SIG-M5 treated with dmso at 0.1 percent for 504 hours (cell line): ENCODE data around the gene ENO3.
"Not testable (repeated sequence)": the region's sequence is repeated elsewhere in the genome, so short reads cannot be mapped to it uniquely, and the experiment has no call there.

Source experiments
- DNase-seq: peaks from one replicate; lab custom pipeline; 2025; ENCODE audit not compliant: unreplicated experiment; lab: John Stamatoyannopoulos, UW

ENO3 gene

DNA sequence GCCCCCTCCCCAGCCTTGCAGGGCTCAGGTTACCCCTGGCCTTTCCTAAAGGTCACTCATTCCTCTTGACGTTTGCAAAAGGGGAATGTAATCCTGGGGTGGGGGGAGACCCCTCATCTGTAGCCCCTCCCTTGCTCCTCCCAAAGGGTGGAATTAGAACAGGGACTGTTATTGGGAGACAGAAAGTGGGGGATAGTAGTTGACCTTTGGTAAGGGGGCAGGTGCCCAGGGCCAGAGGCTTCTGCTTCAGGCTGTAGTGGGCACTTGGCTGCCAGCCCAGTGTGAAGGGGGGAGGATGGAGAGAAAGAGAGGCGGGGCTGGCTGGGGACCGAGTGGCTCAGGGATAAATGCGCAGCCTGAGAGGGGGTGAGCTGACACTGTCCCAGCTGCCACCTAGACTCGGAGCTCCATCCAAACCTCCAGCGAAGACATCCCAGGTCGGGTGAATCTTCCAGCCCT lies at the start of gene ENO3:
Gene ENO3 (plus strand): TSS at position 374 of the 459 bp plus-strand sequence. CDS start 711 bp downstream, outside the sequence.
- DNase-seq = no peak

DNA sequence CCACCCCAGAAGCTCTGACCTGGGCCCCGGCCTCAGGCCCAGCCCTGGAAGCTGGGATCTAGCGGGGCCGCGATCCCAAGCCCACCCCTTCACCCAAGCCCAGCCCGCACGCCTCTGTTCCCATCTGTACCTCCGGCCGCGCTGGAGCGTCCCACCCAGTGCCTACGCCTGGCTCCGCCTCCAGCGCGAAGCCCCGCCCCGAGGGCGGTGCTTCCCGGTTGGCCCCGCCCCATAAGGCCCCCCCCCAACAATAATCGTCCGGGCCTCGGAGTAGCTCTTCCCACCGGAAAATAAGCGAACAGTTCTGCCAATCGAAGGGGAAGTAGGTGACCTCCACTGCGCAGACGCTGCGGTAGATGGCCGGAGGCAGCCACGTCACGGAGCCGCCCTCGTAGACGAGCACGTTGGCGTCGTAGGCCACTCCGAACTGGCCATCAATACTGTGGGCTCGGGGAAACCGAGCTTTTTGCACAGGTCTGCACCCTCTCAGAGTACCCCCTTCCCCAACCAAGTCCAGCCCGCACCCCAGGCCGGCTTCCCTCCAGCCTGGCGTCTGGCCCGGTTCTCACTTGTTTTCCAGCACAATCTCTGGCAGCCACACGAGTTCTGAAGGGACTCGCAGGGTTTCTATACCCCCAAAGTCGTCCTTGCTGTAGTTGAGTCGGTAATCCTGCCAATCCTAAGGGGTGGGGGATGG lies 49.1 kb upstream of the ENO3 start:
- DNase-seq = no peak

DNA sequence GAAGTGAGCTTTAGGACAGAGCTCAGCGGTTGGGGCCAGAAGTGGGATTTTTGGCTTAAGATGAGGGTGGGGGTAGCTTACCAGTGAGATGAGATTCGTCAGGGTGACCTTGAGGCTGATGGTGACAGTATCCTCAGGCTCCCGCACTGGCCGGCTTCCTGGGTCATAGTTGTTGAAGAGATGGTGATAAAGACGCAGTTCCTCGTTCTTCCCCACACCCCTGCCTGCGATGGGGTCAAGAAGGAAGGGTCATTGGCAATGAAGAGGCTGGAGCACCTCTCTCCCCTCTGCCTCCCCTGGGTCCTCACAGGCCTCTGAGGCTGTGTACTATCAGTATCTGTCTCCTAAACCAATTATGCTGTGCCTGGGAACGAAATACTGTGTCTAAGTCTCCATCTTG lies 48.4 kb upstream of the ENO3 start:
- DNase-seq = no peak

DNA sequence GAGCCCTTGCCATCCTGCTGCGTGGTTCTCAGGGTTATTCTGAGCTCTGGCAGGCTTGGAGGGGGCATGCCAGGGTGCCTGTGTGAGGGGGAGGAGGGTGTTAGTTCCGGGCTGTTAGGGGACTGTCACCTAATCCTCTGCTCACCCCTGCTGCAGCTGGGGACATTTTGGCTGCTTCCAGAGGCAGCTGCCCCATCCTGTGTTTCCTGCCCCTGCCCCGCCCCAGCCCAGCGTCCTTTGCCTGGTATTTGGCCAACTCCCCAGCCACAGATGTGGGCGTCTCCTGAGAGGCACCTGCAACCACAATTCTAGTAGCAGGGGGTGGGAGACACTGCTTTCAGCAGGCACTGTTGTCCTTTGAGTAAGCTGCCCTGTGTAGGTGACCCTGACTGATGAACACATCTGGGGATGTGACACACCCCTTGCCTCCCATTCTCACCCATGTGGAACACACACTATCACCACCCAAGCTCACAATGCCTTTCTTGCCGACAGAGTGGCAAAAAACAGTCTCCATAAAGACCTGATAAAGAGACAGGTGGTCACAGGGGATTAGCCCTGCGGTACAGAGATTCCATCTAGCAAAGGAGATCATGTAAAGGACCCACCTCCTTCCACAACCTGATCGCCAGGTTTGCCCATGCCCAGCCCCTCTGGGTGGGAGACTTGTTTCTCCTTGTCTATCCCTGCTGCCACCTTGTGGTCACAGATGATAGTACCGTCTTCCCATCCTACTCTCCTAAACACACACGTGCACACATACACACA lies 47.7 kb upstream of the ENO3 start, which contains the start of gene CHRNE:
Gene CHRNE (minus strand): TSS at position 48 of the 768 bp plus-strand sequence. CDS start 35 bp downstream, at position 13.
- DNase-seq = peak; percentile 49

DNA sequence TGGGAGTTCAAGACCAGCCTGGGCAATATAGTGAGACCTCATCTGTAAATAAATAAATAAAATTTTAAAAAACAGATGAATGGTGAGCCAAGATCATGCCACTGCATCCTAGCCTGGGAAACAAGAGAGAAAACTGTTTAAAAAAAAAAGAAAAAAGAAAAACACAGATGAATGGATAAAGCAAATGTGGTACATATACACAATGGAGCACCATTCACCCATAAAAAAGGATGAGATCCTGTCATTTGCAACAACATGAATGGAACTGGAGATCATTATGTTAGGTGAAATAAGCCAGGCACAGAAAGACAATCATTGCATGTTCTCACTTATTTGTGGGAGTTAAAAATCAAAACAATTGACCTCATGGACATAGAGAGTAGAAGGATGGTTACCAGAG lies 44.3 kb upstream of the ENO3 start:
- DNase-seq = not testable (repeated sequence)

DNA sequence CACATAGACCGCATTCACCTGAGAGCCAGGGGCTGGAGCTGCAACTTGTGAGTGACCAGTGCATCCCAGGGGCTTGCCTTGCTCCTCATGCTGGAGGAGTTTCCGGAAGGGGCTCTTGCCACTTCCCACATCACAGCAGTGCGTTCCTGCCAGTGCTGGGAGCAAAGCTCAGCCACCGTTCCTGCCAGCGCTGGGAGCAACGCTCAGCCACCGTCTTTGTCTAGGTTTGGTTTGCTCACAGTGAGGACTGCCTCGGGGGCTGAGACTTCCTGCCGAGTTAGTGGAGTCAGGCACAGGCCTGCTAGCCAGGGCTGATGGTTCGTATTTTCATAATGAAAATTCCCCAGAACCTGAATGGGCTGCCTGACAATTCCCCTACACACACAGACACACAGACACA lies 42.6 kb upstream of the ENO3 start:
- no peak for DNase-seq

DNA sequence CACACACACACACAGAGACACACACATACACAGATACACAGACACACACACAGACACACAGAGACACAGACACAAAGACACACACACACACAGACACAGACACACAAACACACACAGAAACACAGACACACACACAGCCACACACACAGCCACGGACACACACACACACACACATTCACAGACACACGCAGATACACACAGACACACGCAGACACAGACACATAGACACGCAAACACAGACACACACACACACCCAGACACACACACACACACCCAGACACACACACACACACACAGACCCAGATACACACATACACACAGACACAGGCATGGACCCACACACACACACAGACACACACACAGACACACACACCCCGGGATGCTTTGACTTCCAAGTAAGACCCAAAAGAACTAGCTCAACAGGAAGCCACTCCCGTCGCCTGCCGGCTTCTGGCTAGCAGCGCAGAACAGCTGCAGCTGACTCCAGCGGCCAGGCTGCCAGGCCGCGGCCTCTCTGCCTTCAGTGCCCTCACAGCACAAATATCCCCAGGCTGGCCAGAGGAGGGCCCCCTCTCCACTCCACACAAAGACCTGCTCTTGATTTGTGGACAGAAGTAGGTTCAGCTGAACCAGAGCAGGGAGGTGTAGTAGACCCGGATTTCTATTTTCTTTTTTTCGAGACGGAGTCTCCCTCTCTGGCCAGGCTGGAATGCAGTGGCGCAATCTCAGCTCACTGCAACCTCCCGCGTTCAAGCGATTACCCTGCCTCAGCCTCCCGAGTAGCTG lies 42.0 kb upstream of the ENO3 start:
- peak; percentile 69 for DNase-seq

DNA sequence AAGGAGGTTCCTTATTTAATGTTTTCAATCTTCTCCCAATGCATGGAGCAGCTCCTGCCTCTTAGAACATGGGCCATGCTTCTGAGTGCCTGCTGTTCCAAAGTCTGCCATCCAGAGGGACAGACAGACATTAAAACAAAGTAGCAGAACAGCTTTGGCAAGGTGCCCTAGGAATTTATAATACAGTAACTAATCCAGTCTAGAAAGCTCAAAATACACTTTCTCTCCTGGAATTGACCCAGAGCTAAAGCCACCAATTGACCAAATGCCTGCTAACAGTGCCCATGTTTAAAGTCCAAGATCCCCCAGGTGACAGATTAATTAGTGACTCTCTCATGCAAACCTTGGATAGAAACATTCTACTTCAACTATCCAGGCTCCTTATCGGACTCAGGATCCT lies 36.9 kb upstream of the ENO3 start:
- no peak for DNase-seq

DNA sequence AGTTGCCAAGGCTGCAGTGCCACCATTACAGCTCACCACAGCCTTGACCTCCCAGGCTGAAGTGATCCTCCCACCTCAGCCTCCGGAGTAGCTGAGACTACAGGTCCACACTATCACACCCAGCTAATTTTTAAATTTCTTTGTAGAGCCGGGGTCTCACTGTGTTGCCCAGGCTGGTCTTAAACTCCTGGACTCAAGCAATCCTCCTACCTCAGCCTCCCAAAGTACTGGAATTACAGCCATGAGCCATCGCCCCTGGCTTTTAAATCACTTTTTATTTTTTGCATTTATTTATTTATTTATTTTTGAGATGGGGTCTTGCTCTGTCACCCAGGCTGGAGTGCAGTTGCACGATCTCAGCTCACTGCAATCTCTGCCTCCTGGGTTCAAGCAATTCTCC lies 36.4 kb upstream of the ENO3 start:
- not testable (repeated sequence) for DNase-seq

DNA sequence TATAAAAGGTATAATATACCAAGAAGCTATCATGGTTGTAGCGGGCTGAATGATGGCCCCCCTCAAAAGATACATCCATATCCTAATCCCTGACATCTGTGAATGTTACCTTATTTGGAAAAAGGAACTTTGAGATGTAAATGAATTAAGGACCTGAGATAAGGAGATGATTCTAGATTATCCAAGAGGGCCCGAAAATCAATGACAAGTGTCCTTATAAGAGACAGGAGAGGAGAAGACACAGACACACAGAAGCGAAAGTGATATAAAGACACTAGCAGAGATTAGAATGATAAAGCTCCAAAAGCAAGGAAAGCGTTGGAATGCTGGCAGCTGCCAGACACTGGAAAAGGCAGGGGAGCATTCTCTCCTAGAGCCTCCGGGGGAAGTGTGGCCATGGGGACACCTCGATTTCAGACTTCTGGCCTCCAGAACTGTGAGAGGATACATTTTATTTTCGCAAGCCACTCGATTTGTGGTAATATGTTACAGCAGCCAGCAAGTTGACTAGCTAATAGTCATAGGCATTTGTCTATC lies 31.3 kb upstream of the ENO3 start:
- DNase-seq = no peak

DNA sequence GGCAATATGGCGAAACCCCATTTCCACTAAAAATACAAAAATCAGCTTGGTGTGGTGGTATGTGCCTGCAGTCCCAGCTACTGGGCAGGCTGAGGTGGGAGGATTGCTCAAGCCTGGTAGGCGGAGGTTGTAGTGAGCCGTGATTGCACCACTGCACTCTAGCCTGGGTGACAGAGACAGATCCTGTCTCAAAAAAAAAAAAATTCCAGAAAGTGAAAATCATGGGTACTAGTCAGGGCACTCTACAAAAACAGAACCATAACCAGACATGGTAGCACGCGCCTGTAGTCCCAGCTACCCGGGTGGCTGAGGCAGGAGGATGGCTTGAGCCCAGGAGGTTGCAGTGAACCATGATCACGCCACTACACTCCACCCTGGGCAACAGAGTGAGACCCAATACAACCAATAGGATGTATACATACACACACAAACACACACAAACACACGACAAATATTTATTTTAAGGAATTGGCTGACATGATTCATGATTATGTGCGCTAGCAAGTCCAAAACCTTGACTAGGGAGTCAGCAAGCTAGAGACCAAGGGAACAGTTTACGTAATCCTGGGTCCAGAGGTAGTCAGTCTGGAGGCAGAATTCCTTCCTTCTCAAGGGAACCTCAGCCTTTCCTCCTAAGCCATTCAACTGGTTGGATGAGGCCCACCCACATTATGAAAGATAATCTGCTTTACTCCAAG lies 30.4 kb upstream of the ENO3 start:
- peak; percentile 66 for DNase-seq

DNA sequence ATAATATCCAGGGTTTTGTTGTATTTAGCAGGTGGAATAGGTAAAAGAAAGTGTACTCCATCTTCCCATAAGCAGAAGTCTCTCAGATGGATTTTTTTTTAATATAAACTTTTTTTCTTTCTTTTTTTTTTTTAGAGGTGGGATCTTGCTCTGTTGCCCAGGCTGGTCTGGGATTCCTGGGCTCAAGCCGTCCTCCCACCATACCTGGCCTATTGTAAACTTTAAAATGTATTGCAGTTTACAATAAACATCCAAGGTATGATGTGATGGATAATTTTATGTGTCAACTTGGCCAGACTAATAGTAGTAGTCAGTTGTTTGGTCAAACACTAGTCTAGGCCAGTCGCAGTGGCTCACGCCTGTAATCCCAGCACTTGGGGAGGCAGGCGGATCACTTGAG lies 29.6 kb upstream of the ENO3 start:
- DNase-seq = no peak

DNA sequence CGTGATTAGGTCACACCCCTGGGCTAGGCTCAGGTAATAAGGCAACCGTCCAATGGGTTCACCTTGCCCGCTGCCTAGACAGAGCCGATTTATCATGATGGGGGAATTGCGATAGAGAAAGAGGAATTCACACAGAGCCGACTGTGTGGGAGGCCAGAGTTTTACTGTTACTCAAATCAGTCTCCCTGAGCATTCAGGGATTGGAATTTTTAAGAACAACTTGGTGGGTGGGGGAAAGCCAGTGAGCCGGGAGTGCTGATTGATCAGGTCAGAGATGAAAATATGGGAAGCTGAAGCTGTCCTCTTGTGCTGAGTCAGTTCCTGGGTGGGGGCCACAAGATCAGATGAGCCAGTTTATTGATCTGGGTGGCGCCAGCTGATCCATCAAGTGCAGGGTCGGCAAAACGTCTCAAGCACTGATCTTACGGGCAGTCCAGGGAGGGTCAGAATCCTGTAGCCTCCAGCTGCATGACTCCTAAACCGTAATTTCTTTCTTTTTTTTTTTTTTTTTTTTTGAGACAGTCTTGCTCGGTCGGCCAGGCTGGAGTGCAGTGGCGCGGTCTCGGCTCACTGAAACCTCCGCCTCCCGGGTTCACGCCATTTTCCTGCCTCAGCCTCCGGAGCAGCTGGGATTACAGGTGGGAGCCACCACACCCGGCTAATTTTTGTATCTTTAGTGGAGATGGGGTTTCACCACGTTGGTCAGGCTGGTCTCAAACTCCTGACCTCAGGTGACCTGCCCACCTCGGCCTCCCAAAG lies 24.2 kb upstream of the ENO3 start:
- DNase-seq = not testable (repeated sequence)

DNA sequence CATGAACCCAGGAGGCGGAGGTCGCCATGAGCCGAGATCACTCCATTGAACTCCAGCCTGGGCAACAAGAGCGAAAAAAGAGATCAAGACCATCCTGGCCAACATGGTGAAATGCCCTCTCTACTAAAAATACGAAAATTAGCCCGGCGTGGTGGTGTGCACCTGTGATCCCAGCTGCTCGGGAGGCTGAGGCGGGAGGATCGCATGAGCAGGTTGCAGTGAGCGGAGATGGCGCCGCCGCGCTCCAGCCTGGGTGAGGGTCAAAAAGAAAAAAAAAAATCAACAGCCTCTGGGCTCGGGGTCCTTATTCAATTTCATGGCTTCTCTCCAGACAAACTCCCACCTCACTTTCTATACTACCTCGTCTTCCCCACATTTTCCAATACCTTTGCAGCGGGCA lies 22.0 kb upstream of the ENO3 start:
- no peak for DNase-seq

DNA sequence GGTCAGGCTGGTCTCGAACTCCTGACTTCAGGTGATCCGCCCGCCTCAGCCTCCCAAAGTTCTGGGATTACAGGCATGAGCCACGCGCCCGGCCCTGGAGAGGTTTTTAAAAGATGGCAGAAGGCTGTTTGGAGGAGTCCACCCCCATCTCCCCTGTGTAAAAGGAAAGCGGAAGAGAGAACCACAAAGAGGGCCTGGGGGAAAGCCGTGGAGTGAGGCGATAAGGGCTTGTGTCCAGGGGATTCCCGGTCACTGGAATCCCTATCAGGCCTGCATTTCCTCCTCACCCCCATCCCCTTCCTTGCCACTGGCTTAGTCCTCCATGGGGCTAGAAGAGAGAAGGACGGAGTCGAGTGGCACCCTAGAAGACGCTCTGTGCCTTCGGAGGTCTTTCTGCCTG lies 19.0 kb upstream of the ENO3 start, which contains the start of gene GP1BA:
Gene GP1BA (plus strand): TSS at position 315 of the 400 bp plus-strand sequence. CDS start 328 bp downstream, outside the sequence.
- no peak for DNase-seq

DNA sequence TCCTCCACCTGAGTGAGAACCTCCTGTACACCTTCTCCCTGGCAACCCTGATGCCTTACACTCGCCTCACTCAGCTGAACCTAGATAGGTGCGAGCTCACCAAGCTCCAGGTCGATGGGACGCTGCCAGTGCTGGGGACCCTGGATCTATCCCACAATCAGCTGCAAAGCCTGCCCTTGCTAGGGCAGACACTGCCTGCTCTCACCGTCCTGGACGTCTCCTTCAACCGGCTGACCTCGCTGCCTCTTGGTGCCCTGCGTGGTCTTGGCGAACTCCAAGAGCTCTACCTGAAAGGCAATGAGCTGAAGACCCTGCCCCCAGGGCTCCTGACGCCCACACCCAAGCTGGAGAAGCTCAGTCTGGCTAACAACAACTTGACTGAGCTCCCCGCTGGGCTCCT lies 18.2 kb upstream of the ENO3 start:
- DNase-seq = no peak

DNA sequence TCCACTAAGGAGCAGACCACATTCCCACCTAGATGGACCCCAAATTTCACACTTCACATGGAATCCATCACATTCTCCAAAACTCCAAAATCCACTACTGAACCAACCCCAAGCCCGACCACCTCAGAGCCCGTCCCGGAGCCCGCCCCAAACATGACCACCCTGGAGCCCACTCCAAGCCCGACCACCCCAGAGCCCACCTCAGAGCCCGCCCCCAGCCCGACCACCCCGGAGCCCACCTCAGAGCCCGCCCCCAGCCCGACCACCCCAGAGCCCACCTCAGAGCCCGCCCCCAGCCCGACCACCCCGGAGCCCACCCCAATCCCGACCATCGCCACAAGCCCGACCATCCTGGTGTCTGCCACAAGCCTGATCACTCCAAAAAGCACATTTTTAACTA lies 17.3 kb upstream of the ENO3 start:
- DNase-seq = no peak

DNA sequence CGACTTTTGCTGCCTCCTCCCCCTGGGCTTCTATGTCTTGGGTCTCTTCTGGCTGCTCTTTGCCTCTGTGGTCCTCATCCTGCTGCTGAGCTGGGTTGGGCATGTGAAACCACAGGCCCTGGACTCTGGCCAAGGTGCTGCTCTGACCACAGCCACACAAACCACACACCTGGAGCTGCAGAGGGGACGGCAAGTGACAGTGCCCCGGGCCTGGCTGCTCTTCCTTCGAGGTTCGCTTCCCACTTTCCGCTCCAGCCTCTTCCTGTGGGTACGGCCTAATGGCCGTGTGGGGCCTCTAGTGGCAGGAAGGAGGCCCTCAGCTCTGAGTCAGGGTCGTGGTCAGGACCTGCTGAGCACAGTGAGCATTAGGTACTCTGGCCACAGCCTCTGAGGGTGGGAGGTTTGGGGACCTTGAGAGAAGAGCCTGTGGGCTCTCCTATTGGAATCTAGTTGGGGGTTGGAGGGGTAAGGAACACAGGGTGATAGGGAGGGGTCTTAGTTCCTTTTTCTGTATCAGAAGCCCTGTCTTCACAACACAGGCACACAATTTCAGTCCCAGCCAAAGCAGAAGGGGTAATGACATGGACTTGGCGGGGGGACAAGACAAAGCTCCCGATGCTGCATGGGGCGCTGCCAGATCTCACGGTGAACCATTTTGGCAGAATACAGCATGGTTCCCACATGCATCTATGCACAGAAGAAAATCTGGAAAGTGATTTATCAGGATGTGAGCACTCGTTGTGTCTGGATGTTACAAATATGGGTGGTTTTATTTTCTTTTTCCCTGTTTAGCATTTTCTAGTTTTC lies 16.5 kb upstream of the ENO3 start:
- DNase-seq = no peak

DNA sequence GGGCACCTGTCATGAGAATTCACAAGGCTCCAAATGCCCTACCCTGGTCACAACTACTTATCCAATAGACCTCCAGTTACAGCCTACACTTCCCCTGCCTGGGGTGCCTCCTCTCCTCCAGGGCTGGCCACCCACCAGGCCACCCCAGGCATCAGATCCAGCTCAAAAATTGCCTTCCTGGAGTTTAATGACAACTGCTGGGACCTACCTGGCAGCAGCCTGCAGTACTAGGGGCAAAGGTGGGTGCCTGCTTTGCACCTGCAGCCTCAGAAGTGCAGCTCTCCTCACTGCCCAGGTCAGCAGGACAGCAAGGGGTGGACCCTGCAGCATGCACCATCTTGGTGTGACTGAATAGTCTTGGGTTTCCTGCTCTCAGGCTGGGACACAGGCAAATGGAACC lies 15.3 kb upstream of the ENO3 start:
- DNase-seq = no peak
